ENCODE data around the gene MNX1.

- TF ChIP-seq CTCF (IDR thresholded peaks at IDR 0.05) (no peak), POLR2A (IDR thresholded peaks at IDR 0.05) (no peak), EP300 (IDR thresholded peaks at IDR 0.05) (no peak)
These were observed 11.6 kb upstream of the MNX1 start for GRCh38 chr7:157021871-157022680.
